Mesendoderm (in vitro differentiated cells): Measurements from ENCODE around the gene PLPPR1.

Source experiments
- DNase-seq: peaks from one replicate; pipeline ENCODE4 v3.0.0; 2013
- H2AK5ac ChIP-seq: 2 replicates; pipeline ENCODE4 v1.6.1; 2013; ENCODE audit warnings: low read length, inconsistent platforms
- H2BK120ac ChIP-seq: 2 replicates; pipeline ENCODE4 v1.6.1; 2013; ENCODE audit warnings: low read depth, mild to moderate bottlenecking, low read length, moderate library complexity, mixed read lengths
- H2BK15ac ChIP-seq: replicated peaks from 2 replicates; pipeline ENCODE4 v1.6.1; 2013; ENCODE audit warnings: low read depth, mild to moderate bottlenecking, moderate library complexity
- H2BK5ac ChIP-seq: 2 replicates; pipeline ENCODE4 v1.6.1; 2013; ENCODE audit warnings: low read length, inconsistent platforms
- H3K18ac ChIP-seq: 2 replicates; pipeline ENCODE4 v1.6.1; 2013; ENCODE audit warnings: mild to moderate bottlenecking, low read length, mixed read lengths
- H3K23ac ChIP-seq: one replicate; pipeline ENCODE4 v1.6.1; 2013; ENCODE audit warnings: low read length
- H3K27ac ChIP-seq: 2 replicates; pipeline ENCODE4 v1.5.1; 2013; ENCODE audit warnings: low read depth, mild to moderate bottlenecking, inconsistent platforms, low read length, moderate library complexity
- H3K27me3 ChIP-seq: 2 replicates; pipeline ENCODE4 v1.6.1; 2013; ENCODE audit warnings: low read length, control low read depth, mild to moderate bottlenecking, inconsistent platforms; ENCODE audit not compliant: insufficient read depth, poor library complexity
- H3K36me3 ChIP-seq: 2 replicates; pipeline ENCODE4 v1.6.1; 2013; ENCODE audit warnings: low read length, inconsistent platforms; ENCODE audit not compliant: control insufficient read depth, insufficient read depth
- H3K4ac ChIP-seq: one replicate; pipeline ENCODE4 v1.6.1; 2013; ENCODE audit warnings: low read depth, mild to moderate bottlenecking, low read length, moderate library complexity
- H3K4me1 ChIP-seq: 2 replicates; pipeline ENCODE4 v1.6.1; 2013; ENCODE audit warnings: low read depth, low read length, inconsistent platforms; ENCODE audit not compliant: control insufficient read depth
- H3K4me2 ChIP-seq: 2 replicates; pipeline ENCODE4 v1.6.1; 2013; ENCODE audit warnings: low read length
- H3K4me3 ChIP-seq: 2 replicates; pipeline ENCODE4 v1.5.1; 2013; ENCODE audit warnings: mild to moderate bottlenecking, low read length
- H3K56ac ChIP-seq: one replicate; pipeline ENCODE4 v1.6.1; 2013; ENCODE audit warnings: low read length
- H3K79me1 ChIP-seq: 2 replicates; pipeline ENCODE4 v1.6.1; 2013; ENCODE audit warnings: low read length, inconsistent platforms
- H3K79me2 ChIP-seq: 2 replicates; pipeline ENCODE4 v1.6.1; 2013; ENCODE audit warnings: mild to moderate bottlenecking, low read length; ENCODE audit not compliant: control insufficient read depth, insufficient read depth
- H3K9ac ChIP-seq: 2 replicates; pipeline ENCODE4 v1.6.1; 2013; ENCODE audit warnings: low read length, inconsistent platforms
- H4K5ac ChIP-seq: one replicate; pipeline ENCODE4 v1.6.1; 2013; ENCODE audit warnings: low read length
- H4K8ac ChIP-seq: one replicate; pipeline ENCODE4 v1.6.1; 2013; ENCODE audit warnings: low read depth, mild to moderate bottlenecking, control low read depth, low read length, moderate library complexity
- WGBS: extraction: QIAGEN DNeasy Blood & Tissue Kit; methylation state at CpG from one replicate; pipeline ENCODE4 v1.1.7; 2013; ENCODE audit warnings: low lambda C conversion rate, missing lambda C conversion rate; ENCODE audit not compliant: insufficient coverage; ENCODE audit errors: extremely low coverage; 5-methylcytosine and 5-hydroxymethylcytosine counted together

Gene PLPPR1

DNA sequence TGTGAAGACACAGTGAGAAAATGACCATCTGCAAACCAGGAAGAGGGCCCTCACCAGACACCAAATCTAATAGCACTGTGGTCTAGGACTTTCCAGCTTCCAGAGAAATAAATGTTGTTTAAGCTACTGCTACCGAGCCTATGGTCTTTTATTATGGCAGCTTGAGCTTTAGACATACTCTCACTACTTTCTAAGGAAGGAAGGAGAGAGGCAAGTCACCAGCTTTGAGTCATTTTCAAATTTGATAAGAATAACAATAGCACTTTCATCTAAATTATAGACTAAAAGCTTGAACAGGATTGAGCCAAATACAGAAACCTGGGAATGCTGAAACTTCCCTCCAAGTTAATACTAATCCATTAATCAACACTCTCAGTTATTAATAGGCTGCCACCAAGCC is 64.4 kb downstream of the PLPPR1 start:
- Histone ChIP-seq H3K79me2 (no peaks in the 10 kb centered on the region), H3K9ac (no peak overlapping the region), H3K4me1 (no peaks in the 10 kb centered on the region), H3K4ac (no peak overlapping the region), H3K27me3 (no peaks in the 10 kb centered on the region), H3K4me2 (no peak overlapping the region), H3K23ac (no peak overlapping the region), H3K36me3 (no peaks in the 10 kb centered on the region), H2BK15ac (no peak overlapping the region), H3K18ac (no peak overlapping the region), H2AK5ac (no peak overlapping the region), H3K27ac (no peak overlapping the region), H3K56ac (no peak overlapping the region), H3K4me3 (no peak overlapping the region), H2BK120ac (no peak overlapping the region), H4K8ac (no peak overlapping the region), H3K79me1 (no peaks in the 10 kb centered on the region), H2BK5ac (no peak overlapping the region), H4K5ac (no peak overlapping the region)
- no peak for DNase-seq
- no CpG with 5 or more reads among the region's 1 CpG for WGBS

- Histone ChIP-seq H2BK120ac (no peak overlapping the region), H3K4me3 (no peak overlapping the region), H3K4me1 (peaks cover 6% of the 10 kb centered on the region), H2BK5ac (no peak overlapping the region), H3K9ac (no peak overlapping the region), H3K4ac (no peak overlapping the region), H3K36me3 (no peaks in the 10 kb centered on the region), H4K5ac (no peak overlapping the region), H2BK15ac (no peak overlapping the region), H3K79me2 (no peaks in the 10 kb centered on the region), H4K8ac (no peak overlapping the region), H3K23ac (no peak overlapping the region), H3K79me1 (no peaks in the 10 kb centered on the region), H3K18ac (no peak overlapping the region), H3K27me3 (no peaks in the 10 kb centered on the region), H3K4me2 (no peak overlapping the region), H2AK5ac (no peak overlapping the region), H3K56ac (no peak overlapping the region), H3K27ac (no peak overlapping the region)
- DNase-seq = peak; percentile 88
Observed at GRCh38 chr9:101093620-101094019, 65.1 kb downstream of the PLPPR1 start.

- no peak overlapping the region for H3K27ac ChIP-seq
- H3K4me2 ChIP-seq = no peak overlapping the region
- H4K5ac ChIP-seq = no peak overlapping the region
- no peaks in the 10 kb centered on the region for H3K36me3 ChIP-seq
- H3K4me3 ChIP-seq = no peak overlapping the region
- H3K23ac ChIP-seq = no peak overlapping the region
- H3K4ac ChIP-seq = no peak overlapping the region
- no peaks in the 10 kb centered on the region for H3K79me1 ChIP-seq
- no peaks in the 10 kb centered on the region for H3K27me3 ChIP-seq
- no peak overlapping the region for H2BK5ac ChIP-seq
- peak; percentile 44 for DNase-seq
- no peaks in the 10 kb centered on the region for H3K79me2 ChIP-seq
- H2BK15ac ChIP-seq = no peak overlapping the region
- H3K4me1 ChIP-seq = peaks cover 6% of the 10 kb centered on the region
- no peak overlapping the region for H2AK5ac ChIP-seq
- WGBS = no CpG with 5 or more reads among the region's 1 CpG
- H3K56ac ChIP-seq = no peak overlapping the region
- no peak overlapping the region for H3K18ac ChIP-seq
- H2BK120ac ChIP-seq = no peak overlapping the region
- H3K9ac ChIP-seq = no peak overlapping the region
- H4K8ac ChIP-seq = no peak overlapping the region
Observed at GRCh38 chr9:101094686-101095085, 66.2 kb downstream of the PLPPR1 start.

DNA sequence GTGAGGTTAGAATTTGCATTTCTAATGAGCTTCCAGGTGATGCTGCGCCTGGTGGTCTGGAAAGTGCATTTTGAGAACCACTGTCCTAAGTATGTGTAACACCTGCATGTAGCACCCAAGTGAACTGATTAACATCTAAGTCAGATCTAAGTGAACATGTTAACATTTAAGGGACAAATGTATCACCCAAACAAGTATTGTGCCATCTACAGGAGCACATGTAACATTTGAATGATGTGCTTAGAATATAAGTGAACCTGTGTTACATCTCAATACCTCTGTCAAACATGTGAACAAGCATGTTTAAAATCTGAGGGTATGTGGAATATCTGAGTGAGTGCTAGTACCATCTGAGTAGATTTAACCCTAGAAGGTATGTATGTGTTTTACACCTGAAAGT is 68.7 kb downstream of the PLPPR1 start:
- H3K79me2 ChIP-seq = no peaks in the 10 kb centered on the region
- no peak overlapping the region for H3K23ac ChIP-seq
- no peak overlapping the region for H3K27ac ChIP-seq
- no peak overlapping the region for H2AK5ac ChIP-seq
- H4K5ac ChIP-seq = no peak overlapping the region
- H2BK5ac ChIP-seq = no peak overlapping the region
- no peak overlapping the region for H4K8ac ChIP-seq
- WGBS = no CpG with 5 or more reads among the region's 1 CpG
- H3K56ac ChIP-seq = no peak overlapping the region
- H2BK15ac ChIP-seq = no peak overlapping the region
- no peak overlapping the region for H3K9ac ChIP-seq
- no peaks in the 10 kb centered on the region for H3K79me1 ChIP-seq
- H3K4ac ChIP-seq = no peak overlapping the region
- no peak for DNase-seq
- H3K18ac ChIP-seq = no peak overlapping the region
- H2BK120ac ChIP-seq = no peak overlapping the region
- H3K4me2 ChIP-seq = no peak overlapping the region
- H3K4me3 ChIP-seq = no peak overlapping the region
- H3K27me3 ChIP-seq = no peaks in the 10 kb centered on the region
- H3K4me1 ChIP-seq = peaks cover 8% of the 10 kb centered on the region
- H3K36me3 ChIP-seq = no peaks in the 10 kb centered on the region

- H4K8ac ChIP-seq = no peak overlapping the region
- H3K4me2 ChIP-seq = no peak overlapping the region
- no peak overlapping the region for H3K56ac ChIP-seq
- no peak overlapping the region for H4K5ac ChIP-seq
- H2BK120ac ChIP-seq = no peak overlapping the region
- H3K4me1 ChIP-seq = peaks cover 8% of the 10 kb centered on the region
- no peak overlapping the region for H3K4me3 ChIP-seq
- no peak overlapping the region for H3K4ac ChIP-seq
- H3K9ac ChIP-seq = no peak overlapping the region
- no peak overlapping the region for H3K23ac ChIP-seq
- no peak overlapping the region for H2BK15ac ChIP-seq
- H3K36me3 ChIP-seq = no peaks in the 10 kb centered on the region
- H2BK5ac ChIP-seq = no peak overlapping the region
- no peaks in the 10 kb centered on the region for H3K79me2 ChIP-seq
- no peaks in the 10 kb centered on the region for H3K79me1 ChIP-seq
- no peak overlapping the region for H3K18ac ChIP-seq
- no peak for DNase-seq
- H2AK5ac ChIP-seq = no peak overlapping the region
- H3K27me3 ChIP-seq = no peaks in the 10 kb centered on the region
- no peak overlapping the region for H3K27ac ChIP-seq
Observed at GRCh38 chr9:101098392-101098791, 69.9 kb downstream of the PLPPR1 start.

GRCh38 chr9:101114317-101114716 is 85.8 kb downstream of the PLPPR1 start:
- peak; percentile 82 for DNase-seq
- H4K5ac ChIP-seq = no peak overlapping the region
- no CpG with 5 or more reads among the region's 2 CpGs for WGBS
- H3K56ac ChIP-seq = no peak overlapping the region
- no peaks in the 10 kb centered on the region for H3K79me1 ChIP-seq
- H2BK120ac ChIP-seq = no peak overlapping the region
- H3K18ac ChIP-seq = no peak overlapping the region
- H3K36me3 ChIP-seq = no peaks in the 10 kb centered on the region
- no peak overlapping the region for H3K9ac ChIP-seq
- no peak overlapping the region for H3K23ac ChIP-seq
- no peak overlapping the region for H2AK5ac ChIP-seq
- no peaks in the 10 kb centered on the region for H3K79me2 ChIP-seq
- no peak overlapping the region for H3K4me2 ChIP-seq
- no peak overlapping the region for H2BK15ac ChIP-seq
- H3K4me1 ChIP-seq = peaks cover 13% of the 10 kb centered on the region
- no peak overlapping the region for H3K4me3 ChIP-seq
- no peak overlapping the region for H3K4ac ChIP-seq
- no peak overlapping the region for H2BK5ac ChIP-seq
- no peak overlapping the region for H4K8ac ChIP-seq
- H3K27ac ChIP-seq = no peak overlapping the region
- H3K27me3 ChIP-seq = no peaks in the 10 kb centered on the region
